GM21367 (cell line): ENCODE measurements around the gene C6orf89.

Source experiments
- ATAC-seq: cut with Tn5 transposase; IDR thresholded peaks from one replicate; pipeline ENCODE4 v1.9.1; 2021; ENCODE audit not compliant: unreplicated experiment

Gene C6orf89

DNA sequence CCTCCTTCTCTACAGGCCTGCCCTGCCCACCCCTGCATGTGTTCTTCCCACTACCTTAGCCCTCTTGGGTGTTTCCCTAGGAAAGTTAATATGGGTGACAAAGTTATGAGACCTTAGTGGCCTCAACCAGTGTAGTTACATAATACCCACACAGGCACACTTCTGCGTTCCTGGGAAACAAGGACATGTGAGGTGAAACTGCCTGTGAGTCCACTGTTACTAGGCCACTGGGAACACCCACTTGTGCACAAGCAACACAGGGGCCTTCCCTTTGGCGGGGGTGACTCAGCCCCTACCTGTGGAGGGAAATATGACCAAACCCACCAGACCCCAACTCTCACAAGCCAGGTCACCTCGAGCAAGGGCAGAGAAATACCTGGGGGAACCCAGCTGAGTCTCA, 81.5 kb downstream of the C6orf89 start:
- ATAC-seq: no peak

DNA sequence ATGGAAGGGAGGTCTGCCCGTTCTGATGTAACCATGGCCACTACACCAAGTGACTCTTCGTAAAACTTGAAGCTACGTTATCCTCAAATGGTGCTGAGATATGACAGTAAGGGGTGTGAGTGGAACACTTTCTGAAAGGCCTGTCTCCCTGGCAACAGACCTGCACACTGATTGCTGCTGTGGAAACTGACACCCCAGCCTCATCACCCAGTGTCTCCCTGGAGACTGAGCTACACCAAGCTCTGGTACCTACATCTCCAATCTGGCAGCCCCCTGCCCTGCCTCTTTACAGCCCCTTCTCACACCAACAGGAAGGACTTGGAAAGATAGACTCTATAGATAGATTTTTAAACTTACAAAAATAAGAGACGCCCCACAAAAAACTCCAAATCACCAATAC, 82.0 kb downstream of the C6orf89 start:
- ATAC-seq: no peak

DNA sequence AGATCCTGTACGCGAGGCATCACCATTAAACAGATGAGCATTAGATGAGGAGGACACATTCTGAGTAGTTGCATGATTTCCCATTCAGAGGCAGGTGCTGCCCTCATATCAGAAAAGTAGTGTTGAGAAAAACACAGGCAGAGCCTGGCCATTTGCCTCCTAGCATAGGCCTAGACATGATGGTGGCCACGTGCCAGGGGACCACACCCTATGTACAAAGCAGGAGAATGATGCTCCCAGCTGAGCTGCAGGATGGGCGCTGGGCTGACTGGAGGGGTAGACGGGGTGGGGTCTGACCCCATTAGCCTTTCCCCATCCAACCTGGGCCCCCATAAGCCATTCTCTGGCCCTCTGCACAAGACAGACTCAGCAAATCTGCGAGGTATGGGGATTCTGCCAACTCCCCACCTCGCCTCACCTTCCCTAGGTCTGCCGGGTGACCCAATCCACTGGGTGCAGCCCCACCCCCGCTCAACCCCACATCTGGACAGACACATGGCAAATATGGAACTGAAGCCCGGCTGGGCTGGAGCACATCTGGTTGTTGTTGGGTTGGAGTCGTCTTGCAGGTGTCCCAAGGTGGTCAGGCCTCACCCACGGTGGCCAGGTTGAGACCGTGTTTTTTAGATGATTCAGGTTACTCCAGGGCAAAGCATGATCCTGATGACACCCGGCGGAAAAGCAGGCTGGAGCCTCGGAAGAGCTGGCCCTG, 82.7 kb downstream of the C6orf89 start:
- no peak for ATAC-seq

DNA sequence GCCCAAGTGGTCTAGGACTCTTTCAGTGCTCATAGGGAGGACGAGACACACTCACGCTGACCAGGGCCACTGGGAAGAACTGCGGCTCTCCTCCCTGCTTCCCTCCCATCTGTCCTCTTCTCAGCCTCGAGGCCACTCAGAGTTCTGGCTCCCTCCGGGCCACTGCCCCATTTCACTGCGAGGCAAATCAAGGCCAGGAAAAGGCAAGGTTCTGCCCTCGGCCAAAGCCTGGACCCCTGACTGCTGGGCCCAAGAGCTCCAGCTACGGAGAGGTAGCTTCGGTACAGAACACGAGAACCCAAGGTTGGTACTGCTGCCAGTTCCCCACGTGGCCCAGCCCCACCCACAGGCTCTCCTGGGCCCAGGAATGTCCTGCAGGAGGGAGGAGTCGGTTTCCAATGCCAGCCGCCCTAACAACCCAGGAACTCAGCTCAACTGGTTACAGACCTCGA, 83.5 kb downstream of the C6orf89 start:
- no peak for ATAC-seq

DNA sequence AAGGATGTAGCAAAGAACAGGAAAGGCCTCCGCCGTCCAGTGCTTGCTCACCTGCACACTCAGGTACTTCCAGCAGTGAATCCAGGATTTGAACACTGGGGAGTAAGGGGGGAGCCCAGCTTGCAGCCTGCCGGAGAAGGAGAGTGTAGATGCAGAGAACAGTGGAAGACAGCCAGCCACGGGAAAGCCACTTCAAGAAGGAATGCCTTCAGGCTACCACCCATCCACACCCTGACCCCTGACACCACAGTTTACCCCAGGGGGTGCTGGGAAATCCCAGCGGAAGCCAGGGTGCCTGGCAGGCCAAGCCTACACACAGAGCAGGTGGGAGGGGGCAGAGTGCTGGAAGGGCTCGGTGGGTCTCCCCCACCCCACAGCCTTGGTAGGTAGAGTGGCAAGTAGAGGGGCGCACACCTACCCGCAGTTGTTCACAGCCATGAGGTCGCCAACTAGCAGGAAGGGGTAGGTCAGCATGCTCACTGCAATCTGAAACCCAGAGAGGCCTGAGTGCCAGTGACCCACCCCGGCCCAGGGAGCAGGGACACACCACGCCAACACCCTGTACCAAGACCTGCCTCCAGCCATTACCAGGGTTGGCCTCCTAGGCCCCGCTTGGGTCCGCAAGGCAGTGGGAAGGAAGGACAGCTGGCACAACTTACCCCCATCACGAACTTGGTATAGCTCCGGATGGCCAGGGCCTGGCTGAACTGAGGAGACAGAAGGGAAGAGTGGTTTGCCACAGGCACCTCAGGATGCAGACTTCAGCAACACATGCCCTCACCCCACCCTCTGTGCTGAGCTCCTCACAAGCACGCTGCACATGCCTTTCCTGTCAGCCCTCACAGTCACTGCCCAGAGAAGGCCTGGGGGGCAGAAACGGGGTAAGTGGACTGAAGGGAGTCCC, 84.5 kb downstream of the C6orf89 start:
- no peak for ATAC-seq

DNA sequence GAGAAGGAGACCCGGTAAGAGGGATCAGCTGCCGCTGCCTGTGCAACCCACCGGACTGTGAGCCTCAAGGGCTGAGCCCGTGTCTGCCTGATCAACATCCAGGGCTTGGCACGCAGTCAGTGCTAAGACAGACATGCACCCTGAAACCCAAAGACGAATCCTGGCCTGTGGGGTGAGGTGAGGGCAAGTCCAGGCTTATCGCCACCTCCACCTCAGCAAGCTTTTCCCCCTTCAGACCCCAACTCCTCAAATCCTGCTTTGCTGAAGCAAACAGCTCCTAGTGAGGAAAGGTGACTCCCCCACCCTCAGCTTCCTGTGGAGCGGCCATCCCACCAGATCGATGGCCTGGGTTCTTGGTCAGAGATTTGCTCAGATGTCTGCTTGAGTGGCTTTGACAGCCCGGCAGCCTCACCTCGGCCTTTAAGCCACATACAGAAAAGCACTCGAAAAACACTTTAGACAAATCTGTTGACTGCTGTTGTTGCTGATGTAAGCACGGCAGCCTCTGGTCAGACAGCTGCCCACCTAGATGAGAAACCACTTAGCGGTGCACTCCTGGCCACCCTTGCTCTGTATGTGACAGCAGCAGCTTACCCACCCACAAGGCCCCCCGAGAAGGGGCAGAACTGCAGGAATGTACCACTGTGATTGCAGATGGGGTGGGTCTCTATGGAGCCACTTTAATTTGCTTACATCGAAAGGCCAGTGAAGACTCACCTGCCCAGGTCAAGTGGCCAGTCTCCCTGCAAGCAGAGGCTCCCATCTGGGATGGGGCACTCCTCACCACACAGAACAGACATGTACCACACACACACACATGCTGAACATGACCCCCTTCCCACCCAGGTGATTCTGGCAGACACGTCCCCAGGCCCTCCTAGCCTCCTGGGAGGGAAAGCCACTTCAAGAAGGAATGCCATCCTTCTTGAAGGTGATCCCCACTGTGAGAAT, 85.4 kb downstream of the C6orf89 start:
- no peak for ATAC-seq

DNA sequence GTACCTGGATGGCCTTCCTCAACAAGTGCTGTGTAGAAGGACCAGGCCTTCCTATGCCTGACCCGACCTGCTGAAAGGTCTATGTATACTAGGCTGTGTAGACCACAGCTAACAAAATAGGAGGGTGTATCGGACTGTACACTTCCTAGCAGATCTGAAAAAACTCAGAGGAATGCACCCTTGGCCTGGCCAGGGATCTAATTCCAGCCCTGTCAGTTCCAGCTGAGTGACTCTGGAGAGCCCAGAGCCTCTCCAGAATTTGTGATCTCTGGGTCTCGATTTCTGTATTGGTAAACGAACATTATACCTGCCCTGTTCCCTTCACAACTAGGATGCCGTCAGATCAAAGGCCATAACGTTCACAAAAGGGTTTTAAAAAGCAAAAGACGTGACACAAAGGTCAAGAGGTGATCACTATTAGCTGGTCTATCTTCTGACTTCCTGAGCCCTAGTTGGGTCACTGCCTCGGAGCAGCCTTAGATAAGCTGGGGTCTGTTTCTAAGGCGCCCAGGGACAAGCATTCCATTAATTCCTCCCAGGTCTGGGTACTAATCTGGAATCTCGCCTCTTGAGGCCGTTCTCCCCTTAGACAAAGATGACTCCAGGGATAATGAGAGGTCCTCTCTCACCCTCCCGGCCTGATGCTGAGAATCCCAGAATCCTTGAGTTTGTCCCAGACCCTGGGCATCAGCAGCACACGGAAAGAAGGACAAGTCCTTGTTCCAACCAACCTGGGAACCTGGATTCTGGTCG, 86.3 kb downstream of the C6orf89 start:
- ATAC-seq: no peak

DNA sequence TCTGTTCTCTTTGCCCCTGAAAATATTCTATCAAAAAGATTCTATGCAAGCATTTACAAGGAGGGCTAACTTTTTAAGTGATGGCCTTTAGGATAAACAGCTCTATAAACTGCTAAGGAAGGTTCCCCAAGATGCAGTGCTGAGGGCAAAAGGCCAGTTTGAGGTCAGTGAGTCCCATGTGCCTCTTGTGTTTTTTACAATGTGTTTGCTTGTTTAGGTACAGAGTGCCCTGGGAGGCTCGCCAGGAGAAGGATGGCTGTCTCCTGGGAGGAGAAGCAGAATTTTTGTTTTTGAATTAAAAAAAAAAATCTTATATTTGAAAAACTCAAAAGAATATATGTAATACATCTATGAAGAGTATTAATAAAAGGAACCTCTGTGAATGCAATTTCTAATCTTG, 87.4 kb downstream of the C6orf89 start:
- no peak for ATAC-seq

DNA sequence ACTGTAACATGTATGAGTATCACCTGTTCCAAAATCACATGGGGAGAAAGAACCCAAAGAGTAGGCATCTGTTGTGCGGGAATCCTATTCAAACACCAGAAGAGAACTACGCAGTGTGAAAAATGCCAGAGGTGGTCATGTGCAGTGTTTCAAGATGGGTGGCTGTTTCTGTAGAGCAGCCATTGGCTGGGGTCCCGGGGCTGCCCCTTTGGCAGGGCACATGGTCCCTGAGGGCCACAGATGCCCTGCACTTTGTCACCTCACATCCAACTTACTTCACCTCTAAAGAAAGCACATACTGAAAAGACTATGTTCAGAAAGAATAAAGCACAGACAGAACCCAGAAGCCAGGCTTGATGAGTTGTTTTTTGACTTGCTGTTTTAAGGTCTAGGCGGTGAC, 87.9 kb downstream of the C6orf89 start:
- no peak for ATAC-seq

DNA sequence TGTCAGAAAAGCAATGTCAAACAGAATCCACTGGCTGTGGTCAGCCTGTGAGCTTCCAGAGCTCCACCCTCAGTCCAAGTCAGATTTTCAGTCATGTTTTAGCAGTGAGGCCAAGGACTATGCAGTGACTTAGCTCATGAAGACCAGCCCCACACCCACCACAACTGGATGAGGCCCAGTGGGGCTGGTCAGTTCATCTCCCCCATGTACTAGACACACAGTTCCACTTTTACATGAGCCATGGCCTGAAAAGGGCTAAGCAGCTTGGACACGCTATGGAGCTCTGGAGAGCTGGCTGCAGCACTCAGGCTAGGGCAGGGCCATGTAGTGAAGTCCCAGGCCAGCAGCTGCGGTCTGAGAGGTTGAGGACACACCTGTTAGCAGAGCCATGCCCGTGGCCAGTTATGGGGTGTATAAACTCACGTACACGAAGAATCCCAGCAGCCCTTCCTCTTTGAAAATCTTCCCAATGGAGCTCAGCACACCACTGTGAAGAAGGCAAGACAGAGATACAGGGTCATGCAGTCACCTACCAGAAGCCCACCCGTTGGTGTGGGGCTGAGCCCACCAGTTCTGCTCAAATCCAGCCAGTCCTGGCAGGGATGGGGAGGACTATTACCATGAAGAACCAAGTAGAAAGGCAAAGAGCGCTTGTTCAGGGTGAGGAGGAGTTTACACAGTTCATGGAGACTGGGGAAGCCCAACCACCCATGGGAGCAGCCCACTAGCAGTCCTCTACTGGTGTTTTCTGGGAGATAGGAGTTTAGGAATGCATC, 89.7 kb downstream of the C6orf89 start:
- no peak for ATAC-seq

DNA sequence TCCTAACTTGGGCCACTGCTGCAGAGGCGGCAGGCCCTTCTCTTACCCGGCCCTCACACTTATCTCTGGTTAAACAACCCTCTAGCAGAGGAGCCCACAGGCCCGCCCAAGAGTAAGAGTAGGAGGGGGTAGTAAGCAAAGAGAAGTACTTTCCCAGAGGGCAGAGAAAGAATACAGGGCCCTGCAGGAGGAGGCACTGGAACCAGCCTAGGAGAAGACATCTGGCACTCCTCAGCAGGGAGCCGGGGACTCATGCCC, 90.2 kb downstream of the C6orf89 start:
- no peak for ATAC-seq

DNA sequence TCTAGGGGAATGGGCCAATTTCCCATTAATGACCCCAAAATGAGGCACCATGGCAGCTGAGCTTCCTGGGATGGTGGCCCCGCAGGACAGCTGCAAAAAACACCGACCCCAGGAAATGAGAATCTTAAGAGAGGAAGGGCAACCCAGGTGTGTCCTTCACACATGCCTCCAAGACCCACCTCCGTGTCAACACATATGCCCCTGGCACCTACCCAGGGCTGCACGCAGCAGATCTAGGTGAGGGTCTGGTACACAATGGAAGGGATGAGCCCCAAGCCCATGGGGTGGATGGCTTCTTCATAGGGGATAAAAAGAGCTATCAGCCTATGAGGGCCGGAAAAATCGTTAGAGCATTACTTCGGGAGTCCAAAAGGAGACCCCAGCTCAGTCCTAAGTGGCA, 90.8 kb downstream of the C6orf89 start:
- no peak for ATAC-seq

DNA sequence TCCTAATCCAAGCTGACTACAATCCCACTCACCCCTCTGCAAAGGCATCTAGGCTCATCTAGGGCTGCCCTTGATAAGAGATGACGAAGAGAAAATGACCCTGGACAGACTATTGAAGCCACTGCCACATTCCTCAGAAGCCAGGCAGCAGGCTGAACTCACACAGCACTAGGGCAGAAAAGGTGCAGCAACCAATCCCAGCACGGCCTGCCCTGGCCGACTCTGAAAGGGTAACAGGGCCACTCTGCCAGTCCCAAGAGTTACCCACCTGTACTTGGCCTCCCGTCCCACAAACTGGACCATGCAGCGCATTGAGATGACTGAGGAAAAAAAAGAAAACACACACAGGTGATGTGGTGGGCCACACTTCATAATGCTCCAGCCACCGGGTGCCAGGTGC, 91.2 kb downstream of the C6orf89 start:
- ATAC-seq: no peak

DNA sequence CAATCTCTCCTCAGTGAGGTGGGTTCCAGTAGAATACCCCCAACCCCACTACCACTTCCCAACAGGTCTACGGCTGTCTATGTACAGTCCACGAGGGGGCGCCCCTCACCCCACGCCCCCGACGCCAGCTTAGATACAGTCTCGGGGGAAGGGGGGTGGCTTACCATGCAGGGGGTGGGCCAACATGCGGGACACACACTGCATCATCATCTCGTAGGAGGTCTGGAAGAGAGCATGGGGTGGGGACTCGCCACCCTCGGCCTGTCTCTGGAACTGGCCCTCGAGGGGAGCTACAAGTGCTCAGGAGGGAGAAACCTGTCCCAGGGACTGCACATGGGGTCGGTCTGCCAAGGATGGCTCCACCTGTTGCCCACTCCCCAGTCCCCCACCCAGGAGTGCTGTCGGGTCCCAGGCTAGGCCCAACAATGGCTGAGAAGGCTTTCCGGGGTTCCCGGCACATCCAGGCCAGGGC, 91.8 kb downstream of the C6orf89 start:
- no peak for ATAC-seq
